ENCODE measurements around the gene BTBD3. TPM values are rescaled to one million over a fixed set of nuclear protein-coding genes. Genes with fewer than 3 reads are reported as not detected.

The BTBD3 gene
- total and polyA plus RNA-seq, 8 donors = 9.2 to 21.4 (median 17.2) TPM

DNA sequence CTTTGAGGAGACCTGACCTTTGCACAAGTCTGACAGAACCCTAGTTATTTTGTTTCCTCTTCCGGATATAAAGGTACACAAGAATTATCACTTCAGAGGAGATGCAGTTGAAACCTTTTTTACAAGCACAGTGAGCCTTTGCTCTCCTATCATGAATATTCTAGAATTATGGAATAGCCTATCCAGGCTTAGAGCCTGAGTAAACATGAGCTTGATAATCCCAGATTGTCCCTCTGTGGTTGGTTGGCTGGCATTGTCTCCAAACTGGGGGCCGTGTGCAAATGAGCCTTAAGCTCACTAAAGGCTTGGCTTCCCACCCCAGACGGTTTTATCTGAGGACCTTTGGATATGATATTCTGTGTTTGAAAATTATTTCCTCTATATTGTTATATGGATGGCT, 32.0 kb downstream of the BTBD3 start:
- no peak for FAIRE-seq
- WGBS, 2 donors = 55 to 70% methylated on average over 3 of the region's 3 CpGs
- ATAC-seq = no peak

GRCh38 chr20:11951696-11952095, 34.0 kb downstream of the BTBD3 start:
- Histone ChIP-seq H3K27me3 (no peaks in the 10 kb centered on the region), H3K4me1 (no peaks in the 10 kb centered on the region), H3K27ac (no peak overlapping the region), H3K9me3 (no peaks in the 10 kb centered on the region), H3K4me3 (no peak overlapping the region), H3K36me3 (no peaks in the 10 kb centered on the region)
- ATAC-seq (no peak), FAIRE-seq (no peak), DNase-seq (no peak)
- 76 to 84% methylated on average over 3 of the region's 3 CpGs for WGBS, 2 donors
- TF ChIP-seq, protein P1, sequence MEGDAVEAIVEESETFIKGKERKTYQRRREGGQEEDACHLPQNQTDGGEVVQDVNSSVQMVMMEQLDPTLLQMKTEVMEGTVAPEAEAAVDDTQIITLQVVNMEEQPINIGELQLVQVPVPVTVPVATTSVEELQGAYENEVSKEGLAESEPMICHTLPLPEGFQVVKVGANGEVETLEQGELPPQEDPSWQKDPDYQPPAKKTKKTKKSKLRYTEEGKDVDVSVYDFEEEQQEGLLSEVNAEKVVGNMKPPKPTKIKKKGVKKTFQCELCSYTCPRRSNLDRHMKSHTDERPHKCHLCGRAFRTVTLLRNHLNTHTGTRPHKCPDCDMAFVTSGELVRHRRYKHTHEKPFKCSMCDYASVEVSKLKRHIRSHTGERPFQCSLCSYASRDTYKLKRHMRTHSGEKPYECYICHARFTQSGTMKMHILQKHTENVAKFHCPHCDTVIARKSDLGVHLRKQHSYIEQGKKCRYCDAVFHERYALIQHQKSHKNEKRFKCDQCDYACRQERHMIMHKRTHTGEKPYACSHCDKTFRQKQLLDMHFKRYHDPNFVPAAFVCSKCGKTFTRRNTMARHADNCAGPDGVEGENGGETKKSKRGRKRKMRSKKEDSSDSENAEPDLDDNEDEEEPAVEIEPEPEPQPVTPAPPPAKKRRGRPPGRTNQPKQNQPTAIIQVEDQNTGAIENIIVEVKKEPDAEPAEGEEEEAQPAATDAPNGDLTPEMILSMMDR (IDR thresholded peaks at IDR 0.05) = no peak
- intact Hi-C loops (cut with DNase I) = no loop called here

More for the DNA sequence above, 32.0 kb downstream of the BTBD3 start:
- H3K27ac ChIP-seq = no peak overlapping the region
- intact Hi-C loops (cut with DNase I) = no loop called here
- H3K27me3 ChIP-seq = no peaks in the 10 kb centered on the region
- TF ChIP-seq, protein P1 (IDR thresholded peaks at IDR 0.05) = no peak
- no peaks in the 10 kb centered on the region for H3K4me1 ChIP-seq
- DNase-seq = no peak
- no peak overlapping the region for H3K4me3 ChIP-seq
- no peaks in the 10 kb centered on the region for H3K36me3 ChIP-seq
- no peaks in the 10 kb centered on the region for H3K9me3 ChIP-seq

- Histone ChIP-seq H3K27ac (no peak overlapping the region), H3K27me3 (no peaks in the 10 kb centered on the region), H3K9me3 (no peaks in the 10 kb centered on the region), H3K4me1 (no peaks in the 10 kb centered on the region), H3K36me3 (no peaks in the 10 kb centered on the region), H3K4me3 (no peak overlapping the region)
- WGBS, 2 donors = 84 to 89% methylated on average over 4 of the region's 4 CpGs
- intact Hi-C loops (cut with DNase I) = no loop called here
- TF ChIP-seq, protein P1 (IDR thresholded peaks at IDR 0.05) = no peak
- DNase-seq = no peak
- no peak for FAIRE-seq
- no peak for ATAC-seq
Measured at GRCh38 chr20:11952639-11953038, 34.9 kb downstream of the BTBD3 start.

DNA sequence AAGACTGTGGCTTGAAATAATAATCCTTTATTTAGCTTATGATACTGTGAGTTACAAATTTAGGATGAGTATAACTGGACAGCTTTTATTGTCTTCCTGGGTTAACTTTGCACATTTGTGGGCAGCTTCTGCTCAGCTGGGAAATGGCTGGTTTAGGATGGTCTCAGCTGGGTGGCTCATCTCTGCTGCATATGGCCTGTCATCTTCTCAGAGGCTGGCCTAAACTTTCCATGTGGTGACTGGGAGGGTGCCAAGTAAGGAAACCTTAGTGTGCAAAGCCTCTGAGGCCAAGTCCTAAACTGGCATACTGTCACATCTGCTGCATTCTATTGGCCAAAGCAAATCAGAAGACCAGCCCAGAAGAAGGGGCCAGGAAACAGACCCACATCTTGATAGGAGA, 40.2 kb downstream of the BTBD3 start:
- FAIRE-seq (no peak), ATAC-seq (no peak), DNase-seq (no peak)
- no peak overlapping the region for H3K4me3 ChIP-seq
- H3K36me3 ChIP-seq = no peaks in the 10 kb centered on the region
- H3K27ac ChIP-seq = no peak overlapping the region
- no peaks in the 10 kb centered on the region for H3K9me3 ChIP-seq
- TF ChIP-seq, protein P1 (IDR thresholded peaks at IDR 0.05) = no peak
- no peaks in the 10 kb centered on the region for H3K4me1 ChIP-seq
- intact Hi-C loops (cut with DNase I) = no loop called here
- H3K27me3 ChIP-seq = no peaks in the 10 kb centered on the region

DNA sequence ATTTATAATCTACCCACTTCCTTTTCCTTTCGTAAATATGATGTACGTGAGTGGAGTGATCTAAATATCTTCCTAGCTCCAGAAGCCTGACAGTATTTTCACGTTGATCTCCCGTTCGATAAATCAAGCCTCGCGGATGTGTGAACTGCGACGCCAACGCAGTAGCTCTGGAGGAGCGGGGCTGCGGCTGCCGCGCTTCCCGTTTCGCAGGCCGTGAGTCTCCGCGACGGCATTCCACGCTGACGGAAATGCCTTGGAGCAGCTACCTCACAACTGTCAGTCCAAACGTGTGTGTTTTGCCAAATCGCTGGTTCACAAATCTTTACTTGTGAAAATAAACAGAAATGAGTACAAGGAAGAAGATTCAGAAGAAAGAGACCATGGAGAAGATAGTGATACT, 41.2 kb downstream of the BTBD3 start:
- ATAC-seq (peak in 1 of 4 donors; percentile 32), FAIRE-seq (no peak), DNase-seq (no peak)
- Histone ChIP-seq H3K36me3 (no peaks in the 10 kb centered on the region), H3K9me3 (no peaks in the 10 kb centered on the region), H3K27me3 (no peaks in the 10 kb centered on the region), H3K27ac (no peak overlapping the region), H3K4me3 (no peak overlapping the region), H3K4me1 (no peaks in the 10 kb centered on the region)
- WGBS, 2 donors = 63 to 69% methylated on average over 24 of the region's 24 CpGs
- intact Hi-C loops (cut with DNase I) = no loop called here
- TF ChIP-seq, protein P1 (IDR thresholded peaks at IDR 0.05) = no peak

All from pancreas (tissue), 10 donors.